GM10248 (cell line): ENCODE data around the gene ADAMTS12.

Source experiments
- CTCF ChIA-PET: fragments of 300-600 bp; sonication (Branson Sonifier 250); formaldehyde crosslinking; extraction: SDS; loops from one replicate; lab custom pipeline; 2021; ENCODE audit warnings: antibody characterized with exemption; lab: Yijun Ruan, JAX
- POLR2A ChIA-PET: fragments of 350-650 bp; sonication (Branson Sonifier 250); formaldehyde crosslinking; extraction: SDS; loops from one replicate; lab custom pipeline; 2020; ENCODE audit warnings: antibody characterized with exemption; lab: Yijun Ruan, JAX
- DNase-seq: peaks from one replicate; pipeline ENCODE4 v3.0.0; 2012; ENCODE audit errors: extremely low spot score
- CTCF ChIP-seq: IDR thresholded peaks from 2 replicates; pipeline ENCODE4 v1.5.1; 2012; ENCODE audit warnings: mild to moderate bottlenecking, low read depth; ENCODE audit errors: extremely low read depth, missing control alignments, control extremely low read depth

ADAMTS12 gene

DNA sequence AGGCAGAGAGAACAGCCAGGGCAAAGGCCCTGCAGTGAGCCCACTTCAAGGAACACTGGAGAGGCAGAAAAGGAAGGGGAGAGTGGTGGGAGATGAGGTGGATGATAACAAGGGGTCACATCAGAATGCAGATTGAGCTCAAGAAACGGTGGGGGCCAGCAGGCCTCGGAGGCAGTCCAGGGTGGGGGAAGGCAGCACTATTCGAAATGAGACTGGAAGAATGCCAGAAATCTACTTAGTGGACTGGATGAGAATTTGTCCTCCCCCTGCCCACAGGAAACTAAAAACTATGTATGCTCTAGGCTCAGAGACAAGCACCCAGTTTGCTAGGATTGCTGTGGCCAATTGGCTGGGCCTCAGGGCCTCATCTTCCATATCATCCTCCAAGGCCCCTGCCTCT is 148.7 kb downstream of the ADAMTS12 start:
- TF ChIP-seq CTCF: no peak
- ChIA-PET POLR2A (no interaction called here), CTCF (interaction anchor here (1.0 to 2.1 kb wide), 3 partner anchors 9 to 17 kb away, joined by 3 to 9 read pairs (median 4); no protein-coding TSS in a partner anchor)

DNA sequence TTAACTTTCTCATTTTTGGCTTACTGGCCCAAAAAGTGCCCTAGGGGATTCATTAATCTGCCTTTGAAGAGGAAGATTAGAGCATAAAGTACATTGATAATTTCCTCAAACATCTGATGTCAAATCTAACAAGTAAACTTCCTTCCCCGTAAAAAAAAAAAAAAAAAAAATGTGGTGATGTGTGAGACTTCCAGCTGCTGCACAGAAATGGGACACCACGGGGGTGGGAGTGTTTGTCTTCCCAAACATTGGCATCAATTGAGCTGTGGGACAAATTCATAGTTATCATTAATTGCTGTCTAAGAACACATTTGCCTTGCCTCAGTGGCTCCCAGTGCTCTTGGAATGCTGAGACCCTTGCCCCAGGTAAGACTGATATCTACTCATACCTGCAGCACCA is 149.6 kb downstream of the ADAMTS12 start:
- CTCF ChIA-PET: interaction anchor here (2.1 kb wide), 1 partner anchor 8 kb away, joined by 9 read pairs; no protein-coding TSS in a partner anchor

More for the DNA sequence above, 148.7 kb downstream of the ADAMTS12 start:
- DNase-seq: no peak

GRCh38 chr5:33738967-33739366 is 152.8 kb downstream of the ADAMTS12 start:
- POLR2A ChIA-PET: no interaction called here
- DNase-seq: no peak
- CTCF ChIA-PET: no interaction called here
- no peak for TF ChIP-seq CTCF

More for the DNA sequence above, 149.6 kb downstream of the ADAMTS12 start:
- POLR2A ChIA-PET: no interaction called here
- TF ChIP-seq CTCF: no peak
- no peak for DNase-seq

- ChIA-PET POLR2A (interaction anchor here (0.7 kb wide), 1 partner anchor 287 kb away, joined by 3 read pairs; no protein-coding TSS in a partner anchor), CTCF (no interaction called here)
- TF ChIP-seq CTCF: no peak
- DNase-seq: no peak
Measured at GRCh38 chr5:33738097-33738496, 153.7 kb downstream of the ADAMTS12 start.

GRCh38 chr5:33737697-33738096 is 154.1 kb downstream of the ADAMTS12 start:
- no peak for DNase-seq

GRCh38 chr5:33737284-33737683 is 154.5 kb downstream of the ADAMTS12 start:
- no peak for DNase-seq
- ChIA-PET CTCF (no interaction called here), POLR2A (no interaction called here)
- no peak for TF ChIP-seq CTCF

More at GRCh38 chr5:33737697-33738096, 154.1 kb downstream of the ADAMTS12 start:
- POLR2A ChIA-PET: no interaction called here
- no peak for TF ChIP-seq CTCF
- CTCF ChIA-PET: no interaction called here

DNA sequence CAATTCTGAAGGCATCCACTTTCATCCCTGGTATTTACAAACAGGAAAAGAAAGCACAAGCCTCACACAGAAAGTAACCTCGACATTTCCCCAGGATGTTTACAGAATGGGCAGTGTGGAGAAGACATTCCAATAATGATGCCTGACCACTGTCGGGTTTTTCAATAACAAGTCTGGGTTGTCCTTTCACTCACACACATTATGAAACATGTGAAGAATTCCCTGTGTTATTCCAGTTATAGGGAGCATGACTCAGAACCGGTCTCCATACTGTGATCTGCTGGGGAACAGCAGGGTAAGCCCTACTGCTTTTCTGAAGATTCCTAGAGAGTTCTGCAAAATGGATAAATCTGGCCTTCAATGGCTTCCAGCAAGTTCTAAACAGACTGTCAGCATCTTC is 155.3 kb downstream of the ADAMTS12 start:
- no peak for DNase-seq
- ChIA-PET CTCF (no interaction called here), POLR2A (interaction anchor here (0.7 kb wide), 1 partner anchor 7 kb away, joined by 4 read pairs; no protein-coding TSS in a partner anchor)
- no peak for TF ChIP-seq CTCF
